GM04504 (cell line): Measurements from ENCODE around the gene POMT2.

Experiments
- DNase-seq: peaks from one replicate; pipeline ENCODE4 v3.0.0-alpha.2; 2012; ENCODE audit warnings: low read depth

The POMT2 gene

GRCh38 chr14:77265561-77266335 is 54.9 kb downstream of the POMT2 start:
- DNase-seq, result no peak

GRCh38 chr14:77265187-77265515 is 55.5 kb downstream of the POMT2 start:
- DNase-seq, result no peak

- DNase-seq, result no peak
Measured at GRCh38 chr14:77264466-77265186, 56.1 kb downstream of the POMT2 start.

- no peak for DNase-seq
Measured at GRCh38 chr14:77260631-77261030, 60.1 kb downstream of the POMT2 start.

- DNase-seq, result no peak
Measured at GRCh38 chr14:77260199-77260598, 60.5 kb downstream of the POMT2 start.

GRCh38 chr14:77259025-77259715 is 61.5 kb downstream of the POMT2 start:
- DNase-seq, result no peak

- no peak for DNase-seq
Measured at GRCh38 chr14:77258566-77258965, 62.1 kb downstream of the POMT2 start.

GRCh38 chr14:77257700-77258099 is 63.0 kb downstream of the POMT2 start:
- no peak for DNase-seq

- no peak for DNase-seq
Measured at GRCh38 chr14:77256694-77257093, 64.0 kb downstream of the POMT2 start.

GRCh38 chr14:77253333-77254190 is 67.1 kb downstream of the POMT2 start:
- DNase-seq, result no peak

- DNase-seq, result no peak
Measured at GRCh38 chr14:77251870-77252269, 68.8 kb downstream of the POMT2 start.

- no peak for DNase-seq
Measured at GRCh38 chr14:77250927-77251326, 69.8 kb downstream of the POMT2 start.

GRCh38 chr14:77249286-77249685 is 71.4 kb downstream of the POMT2 start:
- DNase-seq, result no peak

- no peak for DNase-seq
Measured at GRCh38 chr14:77248666-77249065, 72.0 kb downstream of the POMT2 start.

- no peak for DNase-seq
Measured at GRCh38 chr14:77246784-77247183, 73.9 kb downstream of the POMT2 start.

- DNase-seq, result no peak
Measured at GRCh38 chr14:77245820-77246219, 74.9 kb downstream of the POMT2 start.

- no peak for DNase-seq
Measured at GRCh38 chr14:77243853-77244252, 76.8 kb downstream of the POMT2 start.

GRCh38 chr14:77242752-77243151 is 77.9 kb downstream of the POMT2 start:
- no peak for DNase-seq

GRCh38 chr14:77241955-77242354 is 78.7 kb downstream of the POMT2 start:
- DNase-seq, result no peak

- no peak for DNase-seq
Measured at GRCh38 chr14:77240336-77240915, 80.3 kb downstream of the POMT2 start.

- DNase-seq, result no peak
Measured at GRCh38 chr14:77239412-77239811, 81.3 kb downstream of the POMT2 start.

- DNase-seq, result no peak
Measured at GRCh38 chr14:77238996-77239395, 81.7 kb downstream of the POMT2 start.
